Uterus (tissue), 2 donors: ENCODE data around the gene PSMD2.

ENCODE experiments used
- CTCF ChIP-seq, 4 experiments: fragments of 200-600 bp in 2 of 4; fragments of 450-650 bp in 2 of 4; sonication (generic) in 2 of 4; IDR thresholded peaks; one replicate each; pipeline ENCODE4 v1.5.1; 2016 to 2019; ENCODE audit warnings: antibody characterized with exemption in 4 of 4, mild to moderate bottlenecking in 2 of 4, moderate library complexity in 1 of 4
- POLR2A ChIP-seq, 2 donors: fragments of 450-650 bp; IDR thresholded peaks; one replicate each; pipeline ENCODE4 v1.6.1; 2016; ENCODE audit warnings: antibody characterized with exemption in 2 of 2, mild to moderate bottlenecking in 1 of 2, moderate library complexity in 1 of 2

- peak in 1 of 4 experiments; percentile 5 for TF ChIP-seq CTCF (IDR thresholded peaks at IDR 0.05)
- TF ChIP-seq POLR2A (IDR thresholded peaks at IDR 0.05): no peak
Measured at GRCh38 chr3:184336547-184337398, 37.7 kb downstream of the PSMD2 start.
